Tibial nerve (tissue), 3 donors: ENCODE measurements around the gene SMG6.

Source experiments
- CTCF ChIP-seq, 5 experiments: fragments of 200-600 bp in 3 of 5; fragments of 450-650 bp in 2 of 5; sonication (generic) in 3 of 5; IDR thresholded peaks; one replicate each; pipeline ENCODE4 v1.5.1; 2016 to 2019; ENCODE audit warnings: antibody characterized with exemption in 5 of 5, mild to moderate bottlenecking in 3 of 5, moderate library complexity in 2 of 5
- POLR2A ChIP-seq, 2 donors: fragments of 450-650 bp; IDR thresholded peaks; one replicate each; pipeline ENCODE4 v1.6.1; 2017; ENCODE audit warnings: antibody characterized with exemption in 2 of 2, mild to moderate bottlenecking in 2 of 2, moderate library complexity in 2 of 2

- TF ChIP-seq POLR2A (IDR thresholded peaks at IDR 0.05) (no peak), CTCF (IDR thresholded peaks at IDR 0.05) (no peak)
Measured at GRCh38 chr17:2346475-2346874, 42.9 kb upstream of the SMG6 start.
